GM18873 (cell line): ENCODE results near the gene TRAPPC2L.

ENCODE experiments used
- ATAC-seq: cut with Tn5 transposase; IDR thresholded peaks from one replicate; pipeline ENCODE4 v1.9.1; 2021; ENCODE audit warnings: mild to moderate bottlenecking, moderate library complexity, moderate number of reproducible peaks; ENCODE audit not compliant: unreplicated experiment, low FRiP score

Gene TRAPPC2L

GRCh38 chr16:88855736-88856121 lies 1.2 kb upstream of the TRAPPC2L start:
- ATAC-seq = no peak

GRCh38 chr16:88856122-88856827 lies 652 bp upstream of the TRAPPC2L start:
- ATAC-seq = no peak

GRCh38 chr16:88857728-88858339 lies 907 bp downstream of the TRAPPC2L start:
- no peak for ATAC-seq

GRCh38 chr16:88859381-88860091 lies 2.6 kb downstream of the TRAPPC2L start:
- no peak for ATAC-seq

- no peak for ATAC-seq
Measured at GRCh38 chr16:88861359-88861758, 4.4 kb downstream of the TRAPPC2L start.

GRCh38 chr16:88862968-88863367 lies 6.0 kb downstream of the TRAPPC2L start:
- ATAC-seq = no peak

- ATAC-seq = no peak
Measured at GRCh38 chr16:88863426-88863825, 6.5 kb downstream of the TRAPPC2L start.

GRCh38 chr16:88864099-88864498 lies 7.2 kb downstream of the TRAPPC2L start:
- ATAC-seq = no peak

GRCh38 chr16:88864521-88864920 lies 7.6 kb downstream of the TRAPPC2L start:
- no peak for ATAC-seq

GRCh38 chr16:88865310-88865709 lies 8.4 kb downstream of the TRAPPC2L start:
- no peak for ATAC-seq

- no peak for ATAC-seq
Measured at GRCh38 chr16:88865742-88866141, 8.8 kb downstream of the TRAPPC2L start.

GRCh38 chr16:88866151-88866920 lies 9.4 kb downstream of the TRAPPC2L start, which contains the start of gene PABPN1L:
Gene PABPN1L (minus strand): TSS chr16:88866660. CDS start chr16:88866606, 54 bp downstream.
- ATAC-seq = no peak

GRCh38 chr16:88867581-88868246 lies 10.8 kb downstream of the TRAPPC2L start:
- no peak for ATAC-seq

GRCh38 chr16:88868974-88869672 lies 12.2 kb downstream of the TRAPPC2L start:
- ATAC-seq = no peak

GRCh38 chr16:88869673-88869980 lies 12.7 kb downstream of the TRAPPC2L start:
- ATAC-seq = no peak

- no peak for ATAC-seq
Measured at GRCh38 chr16:88870608-88871348, 13.9 kb downstream of the TRAPPC2L start.

GRCh38 chr16:88871349-88871702 lies 14.4 kb downstream of the TRAPPC2L start:
- ATAC-seq = no peak

- ATAC-seq = no peak
Measured at GRCh38 chr16:88871730-88872416, 14.9 kb downstream of the TRAPPC2L start.
